HG02852 (cell line): ENCODE results near the gene AMPD2.
"Not testable (repeated sequence)": the region's sequence is repeated elsewhere in the genome, so short reads cannot be mapped to it uniquely, and the experiment has no call there.

Experiments
- ATAC-seq: cut with Tn5 transposase; IDR thresholded peaks from one replicate; pipeline ENCODE4 v1.9.1; 2021; ENCODE audit warnings: mild to moderate bottlenecking, moderate library complexity; ENCODE audit not compliant: unreplicated experiment

The AMPD2 gene

GRCh38 chr1:109673861-109674260 is 54.2 kb downstream of the AMPD2 start:
- not testable (repeated sequence) for ATAC-seq

GRCh38 chr1:109676683-109677381 is 57.2 kb downstream of the AMPD2 start:
- ATAC-seq = not testable (repeated sequence)

DNA sequence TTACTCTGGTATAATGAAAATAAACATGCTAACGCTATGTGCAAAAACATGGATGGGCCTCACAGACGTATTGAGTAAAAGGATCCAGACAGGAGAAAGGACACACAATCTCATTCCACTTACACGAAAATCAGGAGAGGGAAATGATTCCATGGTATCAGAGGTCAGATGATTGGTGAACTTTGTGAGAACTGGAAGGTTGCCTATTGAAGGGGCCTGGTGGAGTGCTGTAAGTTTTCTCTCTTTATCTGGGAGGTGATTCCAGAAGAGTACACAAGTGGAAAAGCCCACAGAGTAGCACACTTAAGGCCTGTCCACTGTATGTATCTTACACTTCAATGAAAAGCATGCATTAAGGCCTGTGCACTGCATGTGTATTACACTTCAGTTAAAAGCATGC is 57.8 kb downstream of the AMPD2 start:
- no peak for ATAC-seq

DNA sequence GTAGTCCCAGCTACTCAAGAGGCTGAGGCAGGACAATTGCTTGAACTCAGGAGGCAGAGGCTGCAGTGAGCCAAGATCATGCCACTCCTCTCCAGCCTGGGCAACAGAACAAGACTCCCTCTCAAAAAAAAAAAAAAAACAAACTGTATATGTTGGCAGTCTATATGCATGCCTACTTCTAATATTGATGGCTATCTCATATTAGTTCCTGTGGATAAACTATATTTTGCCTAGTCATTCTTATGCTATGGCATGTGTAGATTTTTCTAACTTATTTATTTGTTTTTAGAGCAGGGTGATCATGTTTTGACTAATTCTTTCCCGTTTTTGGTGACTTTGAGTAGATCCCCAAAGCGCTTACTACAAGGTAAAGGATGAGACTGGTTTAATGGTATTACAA is 59.0 kb downstream of the AMPD2 start:
- ATAC-seq = not testable (repeated sequence)
